HS-5 (cell line): ENCODE results near the gene GPR108.
A peak's percentile ranks its signal among the peaks of the same experiment; 100 is the strongest.
"Not testable (repeated sequence)": the region's sequence is repeated elsewhere in the genome, so short reads cannot be mapped to it uniquely, and the experiment has no call there.

Experiments
- DNase-seq: peaks from one replicate; pipeline ENCODE4 v3.0.0-alpha.2; 2012; ENCODE audit warnings: low read depth

The GPR108 gene

DNA sequence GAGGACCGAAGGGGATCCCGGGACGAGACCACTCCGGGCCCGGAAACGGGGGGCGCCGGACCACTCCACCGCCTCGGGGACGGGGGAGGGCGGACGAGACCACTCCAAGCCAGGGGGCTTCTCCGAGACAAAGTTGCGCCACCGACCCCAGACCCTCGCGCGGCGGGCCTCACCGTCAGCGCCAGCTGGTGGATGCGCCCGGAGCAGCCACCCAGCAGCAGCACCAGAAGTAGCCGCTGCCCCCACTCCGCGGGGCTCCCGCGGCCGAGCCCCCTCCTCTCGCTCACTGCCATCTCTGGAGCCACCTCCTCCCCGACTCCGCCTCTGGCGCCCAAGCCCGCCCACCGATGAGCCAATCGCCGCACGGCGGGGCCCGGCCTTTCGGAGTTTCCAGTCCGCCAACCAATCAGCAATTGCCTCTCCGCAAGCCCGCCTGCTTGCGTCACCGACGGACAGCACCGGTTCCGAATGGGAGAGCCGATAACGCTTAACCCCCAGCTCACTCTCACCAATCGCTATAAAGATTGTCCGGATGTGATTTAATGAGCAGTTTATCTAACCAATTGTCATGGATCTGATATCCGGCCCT, at the start of gene GPR108:
Gene GPR108 (minus strand): TSS at position 297 of the 589 bp plus-strand sequence. CDS start 4 bp downstream, at position 293.
- peak; percentile 99 for DNase-seq

DNA sequence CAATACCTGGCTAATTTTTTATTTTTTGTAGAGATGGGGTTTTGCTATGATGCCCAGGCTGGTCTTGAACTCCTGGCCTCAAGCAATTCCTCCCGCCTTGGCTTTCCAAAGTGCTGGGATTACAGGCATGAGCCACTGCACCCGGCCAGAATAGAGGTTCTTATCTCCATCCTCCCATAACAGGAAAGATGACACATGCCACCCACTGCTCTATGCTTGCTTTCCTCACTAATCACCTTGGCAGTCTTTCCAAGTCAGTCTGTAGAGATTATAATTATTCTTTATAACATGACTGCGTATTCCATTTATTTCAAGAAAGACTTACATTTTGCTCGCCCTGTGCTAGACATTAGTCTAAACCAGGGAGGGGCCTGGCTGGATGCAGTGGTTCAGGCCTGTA, 41.8 kb upstream of the GPR108 start:
- no peak for DNase-seq

- no peak for DNase-seq
These were observed 41.0 kb upstream of the GPR108 start for GRCh38 chr19:6778386-6778785.

GRCh38 chr19:6777434-6777833, 40.1 kb upstream of the GPR108 start:
- DNase-seq = no peak

DNA sequence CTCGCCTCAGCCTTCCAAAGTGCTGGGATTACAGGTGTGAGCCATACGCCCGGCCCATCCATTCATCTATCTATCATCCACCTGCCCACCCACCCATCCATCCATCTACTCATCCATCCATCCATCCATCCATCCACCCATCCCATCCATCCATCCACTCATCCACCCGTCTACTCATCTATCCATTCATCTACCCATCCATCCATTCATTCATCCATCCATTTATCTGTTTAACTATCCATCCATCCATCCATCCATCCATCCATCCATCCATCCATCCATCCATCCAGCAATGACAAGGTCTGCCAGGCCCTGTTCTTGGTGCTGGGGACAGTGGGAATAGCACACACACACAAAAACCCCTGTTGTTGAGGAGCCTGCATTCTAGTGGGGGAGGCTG, 39.6 kb upstream of the GPR108 start:
- DNase-seq = no peak

- DNase-seq = not testable (repeated sequence)
These were observed 38.7 kb upstream of the GPR108 start for GRCh38 chr19:6776045-6776444.

DNA sequence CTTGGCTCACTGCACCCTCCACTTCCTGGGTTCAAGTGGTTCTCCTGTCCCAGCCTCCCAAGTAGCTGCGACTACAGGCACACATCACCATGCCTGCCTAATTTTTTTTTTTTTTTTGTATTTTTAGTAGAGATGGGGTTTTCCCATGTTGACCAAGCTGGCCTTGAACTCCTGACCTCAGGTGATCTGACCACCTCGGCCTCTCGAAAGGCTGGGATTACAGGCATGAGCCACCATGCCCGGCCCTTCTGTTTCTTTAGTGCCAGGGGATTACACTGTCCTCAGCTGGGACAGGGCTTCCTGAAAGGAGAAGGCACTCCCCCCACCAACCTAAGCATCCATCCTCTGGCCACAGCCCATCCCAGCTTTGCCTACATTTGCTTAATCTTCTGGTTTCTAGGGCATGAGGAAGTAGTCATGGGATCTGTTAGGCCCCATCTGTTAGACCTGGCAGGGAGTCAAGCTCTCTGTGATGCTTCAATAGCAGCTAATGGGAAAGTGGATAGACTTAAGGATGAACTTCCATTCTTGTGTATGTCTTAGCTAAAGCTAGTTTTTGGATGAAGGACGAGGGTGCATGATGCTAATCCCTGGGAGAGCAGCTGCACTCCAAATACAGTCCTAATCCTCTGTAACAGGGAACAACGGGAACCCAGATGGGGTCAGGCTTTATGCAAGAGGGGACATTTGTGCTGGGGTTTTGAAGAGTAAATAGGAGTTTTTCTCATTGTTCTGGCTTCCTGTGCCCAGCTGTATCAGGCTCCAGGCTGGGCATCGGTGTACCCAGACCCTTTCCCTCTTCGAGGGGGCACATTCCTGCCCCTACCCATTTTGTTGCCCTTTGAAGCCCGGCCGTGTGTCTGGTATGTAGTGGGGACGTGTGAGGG, 37.7 kb upstream of the GPR108 start:
- DNase-seq = no peak

GRCh38 chr19:6773323-6773931, 36.0 kb upstream of the GPR108 start:
- DNase-seq = no peak

- DNase-seq = no peak
These were observed 35.5 kb upstream of the GPR108 start for GRCh38 chr19:6772866-6773322.

- no peak for DNase-seq
These were observed 34.9 kb upstream of the GPR108 start, which contains the start of gene VAV1 for GRCh38 chr19:6772028-6772865. TSS of gene VAV1 (plus strand) at chr19:6772708. CDS start at chr19:6772808, 100 bp downstream.

GRCh38 chr19:6771648-6772027, 34.3 kb upstream of the GPR108 start:
- not testable (repeated sequence) for DNase-seq

GRCh38 chr19:6769006-6769619, 31.7 kb upstream of the GPR108 start:
- no peak for DNase-seq

GRCh38 chr19:6768236-6768785, 30.9 kb upstream of the GPR108 start:
- no peak for DNase-seq

DNA sequence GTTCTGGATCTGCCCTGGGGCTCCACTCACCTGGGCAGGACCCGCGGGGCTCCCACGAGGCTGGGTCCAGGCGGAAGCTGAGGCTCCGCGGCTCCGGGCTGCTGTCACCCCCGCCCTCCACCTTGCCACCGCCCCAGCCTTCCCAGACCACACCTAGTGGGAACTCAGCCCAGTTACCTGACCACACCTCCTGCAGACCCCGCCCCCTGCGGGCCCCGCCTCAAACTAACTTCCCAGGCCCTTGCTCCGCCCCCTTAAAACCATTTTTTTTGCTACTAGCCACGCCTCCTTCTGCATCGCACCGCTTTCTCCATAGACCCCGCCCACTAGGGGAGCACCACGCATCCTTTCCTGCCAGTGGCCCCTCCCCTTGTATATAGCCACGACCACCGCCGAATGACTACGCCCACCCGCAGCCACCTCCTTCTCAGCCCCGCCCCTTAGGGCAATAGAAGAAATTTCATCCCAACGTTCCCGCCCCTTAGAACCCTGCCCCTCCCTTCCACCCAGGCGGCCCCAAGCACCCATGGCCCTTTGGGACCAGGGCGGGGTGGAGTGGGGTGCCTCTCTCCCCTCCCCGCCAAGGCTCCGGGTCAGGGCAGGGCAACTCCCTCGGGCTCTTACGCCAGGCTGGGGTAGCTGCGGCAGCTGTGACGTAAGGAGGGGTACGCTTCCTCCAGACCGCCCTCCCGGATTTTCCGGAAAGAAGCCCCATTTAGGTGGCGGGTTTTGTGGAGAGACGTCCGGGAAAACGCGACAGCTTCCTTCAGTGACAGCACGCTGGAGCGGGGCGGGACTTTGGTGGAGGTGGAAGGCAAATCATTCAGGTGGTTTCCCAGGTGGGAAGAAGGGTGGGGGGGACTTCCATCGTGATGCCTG, 30.2 kb upstream of the GPR108 start, which contains the start of gene SH2D3A:
Gene SH2D3A (minus strand): TSS at position 79 of the 879 bp plus-strand sequence. CDS start 3,687 bp downstream, outside the sequence.
- DNase-seq = no peak

- no peak for DNase-seq
These were observed 29.6 kb upstream of the GPR108 start for GRCh38 chr19:6767081-6767356.

- no peak for DNase-seq
These were observed 29.1 kb upstream of the GPR108 start for GRCh38 chr19:6766357-6767080.

DNA sequence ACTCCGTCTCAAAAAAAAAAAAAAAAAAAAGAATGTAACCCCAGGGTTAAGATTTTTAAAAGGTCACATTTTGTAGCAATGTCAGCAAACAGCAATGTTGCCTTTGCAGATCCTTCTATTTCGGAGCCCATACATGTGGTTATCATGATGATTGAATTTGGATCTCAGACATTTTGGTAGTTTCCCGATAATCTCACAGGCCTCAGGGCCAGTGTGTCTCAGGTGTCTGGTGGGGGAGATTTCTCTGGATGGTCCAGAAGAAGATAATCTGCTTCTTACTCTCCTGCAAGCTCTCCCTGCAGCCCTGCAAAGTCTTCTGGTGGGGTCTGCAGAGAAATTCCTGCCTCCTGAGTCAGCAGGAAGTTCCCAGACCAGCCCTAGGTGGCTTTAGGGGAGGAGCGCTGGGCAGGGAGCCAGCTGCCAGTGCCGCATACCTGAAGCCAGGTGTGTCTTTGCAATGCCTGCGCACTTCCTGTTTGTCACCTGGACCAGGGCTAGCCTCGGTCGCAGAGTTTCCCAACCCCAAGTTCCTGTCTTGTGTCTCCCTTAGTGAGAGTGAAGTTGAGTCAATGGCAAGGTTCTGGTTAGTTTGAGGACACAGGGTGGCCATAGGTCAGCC, 28.5 kb upstream of the GPR108 start:
- DNase-seq = no peak

DNA sequence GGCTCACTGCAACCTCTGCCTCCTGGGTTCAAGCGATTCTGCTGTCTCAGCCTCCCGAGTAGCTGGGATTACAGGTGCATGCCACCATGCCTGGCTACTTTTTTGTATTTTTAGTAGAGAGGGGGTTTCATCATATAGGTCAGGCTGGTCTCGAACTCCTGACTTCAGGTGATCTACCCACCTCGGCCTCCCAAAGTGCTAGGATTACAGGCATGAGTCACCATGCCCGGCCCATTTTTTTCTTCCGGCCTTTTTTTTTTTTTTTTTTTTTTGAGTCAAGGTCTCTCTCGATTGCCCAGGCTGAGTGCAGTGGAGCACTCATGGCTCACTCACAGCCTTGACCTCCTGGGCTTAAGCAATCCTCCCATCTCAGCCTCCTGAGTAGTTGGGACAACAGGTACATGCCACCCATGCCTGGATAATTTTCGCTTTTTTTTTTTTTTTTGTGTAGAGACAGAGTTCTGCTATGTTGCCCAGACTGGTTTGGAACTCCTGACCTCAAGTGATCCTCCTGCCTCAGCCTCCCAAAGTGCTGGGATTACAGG, 24.9 kb upstream of the GPR108 start:
- not testable (repeated sequence) for DNase-seq
